ENCODE results near the gene ZNF805. TPM values are rescaled to one million over a fixed set of nuclear protein-coding genes. Genes with fewer than 3 reads are reported as not detected.

ZNF805 gene
- polyA plus RNA-seq, 10 donors, result 3.9 to 6.5 (median 5.3) TPM

Other genes starting within 250 kb of the ZNF805 start
- not detected for gene USP29, start 120.6 kb upstream of the ZNF805 start, polyA plus RNA-seq (ENCODE audit: insufficient read length in 10 of 10)
- gene ZIM3, start 95.4 kb upstream of the ZNF805 start, polyA plus RNA-seq (ENCODE audit: insufficient read length in 10 of 10), result not detected
- not detected for gene DUXA, start 73.1 kb upstream of the ZNF805 start, polyA plus RNA-seq (ENCODE audit: insufficient read length in 10 of 10)
- 10 to 100 TPM; 10.5 to 15.9 (median 13.0) TPM for gene ZNF264, start 49.1 kb upstream of the ZNF805 start, polyA plus RNA-seq (ENCODE audit: insufficient read length in 10 of 10)
- 1 to 10 TPM in 6 of 10 donors, under 1 TPM in 4; 0.69 to 2.7 (median 1.1) TPM for gene AURKC, start 9.6 kb upstream of the ZNF805 start, polyA plus RNA-seq (ENCODE audit: insufficient read length in 10 of 10)
- 1 to 10 TPM; 2.8 to 5.0 (median 3.3) TPM for gene ZNF460, start 39.9 kb downstream of the ZNF805 start, polyA plus RNA-seq (ENCODE audit: insufficient read length in 10 of 10)
- gene ZNF543, start 79.8 kb downstream of the ZNF805 start, polyA plus RNA-seq (ENCODE audit: insufficient read length in 10 of 10), result 1 to 10 TPM; 4.9 to 7.0 (median 6.1) TPM
- gene ZNF304, start 110.6 kb downstream of the ZNF805 start, polyA plus RNA-seq (ENCODE audit: insufficient read length in 10 of 10), result 10 to 100 TPM in 3 of 10 donors, 1 to 10 TPM in 7; 8.0 to 10.9 (median 9.4) TPM
- gene TRAPPC2B, start 122.9 kb downstream of the ZNF805 start, polyA plus RNA-seq (ENCODE audit: insufficient read length in 10 of 10), result 10 to 100 TPM; 11.4 to 19.1 (median 14.1) TPM
- 1 to 10 TPM; 2.6 to 4.6 (median 3.1) TPM for gene ZNF547, start 122.9 kb downstream of the ZNF805 start, polyA plus RNA-seq (ENCODE audit: insufficient read length in 10 of 10)
- gene ZNF548, start 149.2 kb downstream of the ZNF805 start, polyA plus RNA-seq (ENCODE audit: insufficient read length in 10 of 10), result 10 to 100 TPM; 11.2 to 24.8 (median 16.9) TPM
- 1 to 10 TPM; 5.1 to 9.9 (median 7.8) TPM for gene ZNF17, start 170.5 kb downstream of the ZNF805 start, polyA plus RNA-seq (ENCODE audit: insufficient read length in 10 of 10)
- gene ZNF749, start 194.7 kb downstream of the ZNF805 start, polyA plus RNA-seq (ENCODE audit: insufficient read length in 10 of 10), result 1 to 10 TPM; 4.1 to 8.5 (median 6.2) TPM
- gene VN1R1, start 216.5 kb downstream of the ZNF805 start, polyA plus RNA-seq (ENCODE audit: insufficient read length in 10 of 10), result 1 to 10 TPM in 8 of 10 donors, under 1 TPM in 2; 0.84 to 3.8 (median 1.5) TPM
- 10 to 100 TPM in 4 of 10 donors, 1 to 10 TPM in 6; 6.4 to 11.9 (median 9.1) TPM for gene ZNF772, start 236.9 kb downstream of the ZNF805 start, polyA plus RNA-seq (ENCODE audit: insufficient read length in 10 of 10)
- gene ZNF419, start 247.1 kb downstream of the ZNF805 start, polyA plus RNA-seq (ENCODE audit: insufficient read length in 10 of 10), result 10 to 100 TPM in 3 of 10 donors, 1 to 10 TPM in 7; 5.9 to 13.2 (median 9.9) TPM

Measured in muscle of back (tissue), 10 donors.